ENCODE measurements around the gene MAPRE3. TPM values are rescaled to one million over a fixed set of nuclear protein-coding genes. Genes with fewer than 3 reads are reported as not detected.

MAPRE3 gene
- total and polyA plus RNA-seq, 4 donors = 10.2 to 41.9 (median 27.2) TPM

- H3K36me3 ChIP-seq (ENCODE audit: control insufficient read depth in 4 of 4, insufficient read depth in 4 of 4, low read length in 4 of 4) = no peaks in the 10 kb centered on the region
- peak overlapping the region; percentile 10 to 22 for H3K27ac ChIP-seq (ENCODE audit: low read depth in 1 of 2, low read length in 1 of 2)
- peak overlapping the region; percentile 75 for H3K4me3 ChIP-seq
- H3K4me1 ChIP-seq (ENCODE audit: control insufficient read depth in 5 of 5, insufficient read depth in 5 of 5, low read length in 5 of 5) = peaks cover 0 to 12% (median 0%) of the 10 kb centered on the region in 5 donors
- H3K9ac ChIP-seq (ENCODE audit: insufficient read depth in 1 of 2, low read length in 2 of 2) = no peak overlapping the region
- DNase-seq = peak in 2 of 3 donors; percentile 17 to 27
- TF ChIP-seq CTCF (IDR thresholded peaks at IDR 0.05; ENCODE audit: control extremely low read depth, extremely low read depth) = no peak
- peaks cover 0 to 23% (median 19%) of the 10 kb centered on the region in 3 donors for H3K27me3 ChIP-seq (ENCODE audit: control insufficient read depth in 3 of 3, insufficient read depth in 3 of 3, low read length in 2 of 3)
- no peaks in the 10 kb centered on the region for H3K9me3 ChIP-seq (ENCODE audit: control insufficient read depth in 4 of 4, insufficient read depth in 3 of 4, low read length in 3 of 4)
- WGBS, 2 donors = 13 to 16% methylated on average over 24 to 34 of the region's 34 CpGs
- no peak for ATAC-seq (ENCODE audit: insufficient read depth, low FRiP score)
Observed at GRCh38 chr2:26970928-26971627, 641 bp downstream of the MAPRE3 start.

GRCh38 chr2:26971911-26972786 lies 1.7 kb downstream of the MAPRE3 start:
- H3K9me3 ChIP-seq (ENCODE audit: control insufficient read depth in 4 of 4, insufficient read depth in 3 of 4, low read length in 3 of 4) = no peaks in the 10 kb centered on the region
- H3K27me3 ChIP-seq (ENCODE audit: control insufficient read depth in 3 of 3, insufficient read depth in 3 of 3, low read length in 2 of 3) = peaks cover 0 to 23% (median 19%) of the 10 kb centered on the region in 3 donors
- no peak for TF ChIP-seq CTCF (IDR thresholded peaks at IDR 0.05; ENCODE audit: control extremely low read depth, extremely low read depth)
- no peak overlapping the region for H3K4me3 ChIP-seq
- H3K27ac ChIP-seq (ENCODE audit: low read depth in 1 of 2, low read length in 1 of 2) = peak overlapping the region in 1 of 2 donors; percentile 3
- no peak for DNase-seq
- peaks cover 0 to 12% (median 0%) of the 10 kb centered on the region in 5 donors for H3K4me1 ChIP-seq (ENCODE audit: control insufficient read depth in 5 of 5, insufficient read depth in 5 of 5, low read length in 5 of 5)
- WGBS, 2 donors = 70 to 88% methylated on average over 9 of the region's 9 CpGs
- ATAC-seq (ENCODE audit: insufficient read depth, low FRiP score) = no peak
- H3K36me3 ChIP-seq (ENCODE audit: control insufficient read depth in 4 of 4, insufficient read depth in 4 of 4, low read length in 4 of 4) = no peaks in the 10 kb centered on the region
- H3K9ac ChIP-seq (ENCODE audit: insufficient read depth in 1 of 2, low read length in 2 of 2) = no peak overlapping the region

- Histone ChIP-seq H3K9ac (ENCODE audit: insufficient read depth in 1 of 2, low read length in 2 of 2) (no peak overlapping the region), H3K27me3 (ENCODE audit: control insufficient read depth in 3 of 3, insufficient read depth in 3 of 3, low read length in 2 of 3) (peaks cover 0 to 7% (median 3%) of the 10 kb centered on the region in 3 donors), H3K27ac (ENCODE audit: low read depth in 1 of 2, low read length in 1 of 2) (no peak overlapping the region), H3K4me3 (no peak overlapping the region), H3K9me3 (ENCODE audit: control insufficient read depth in 4 of 4, insufficient read depth in 3 of 4, low read length in 3 of 4) (no peaks in the 10 kb centered on the region), H3K4me1 (ENCODE audit: control insufficient read depth in 5 of 5, insufficient read depth in 5 of 5, low read length in 5 of 5) (peaks cover 0 to 12% (median under 1%) of the 10 kb centered on the region in 5 donors), H3K36me3 (ENCODE audit: control insufficient read depth in 4 of 4, insufficient read depth in 4 of 4, low read length in 4 of 4) (no peaks in the 10 kb centered on the region)
- 86 to 89% methylated on average over 5 of the region's 5 CpGs for WGBS, 2 donors
- ATAC-seq (ENCODE audit: insufficient read depth, low FRiP score) = no peak
- no peak for DNase-seq
- no peak for TF ChIP-seq CTCF (IDR thresholded peaks at IDR 0.05; ENCODE audit: control extremely low read depth, extremely low read depth)
Observed at GRCh38 chr2:26974352-26974751, 3.9 kb downstream of the MAPRE3 start.
